PC-9 (cell line): ENCODE results near the gene GRHL1. TPM values are rescaled to one million over a fixed set of nuclear protein-coding genes. Genes with fewer than 3 reads are reported as not detected.
A peak's percentile ranks its signal among the peaks of the same experiment; 100 is the strongest.

Source experiments
- BruUV-seq: library from RNA; stranded (reverse); fragments of 400-500 nt; replicated peaks from 2 replicates; lab custom pipeline; 2021; lab: Mats Ljungman, UMichigan
- CTCF ChIA-PET: fragments of 300-600 bp; sonication (Branson Sonifier 250); formaldehyde crosslinking; loops from one replicate; lab custom pipeline; 2022; ENCODE audit warnings: antibody characterized with exemption; lab: Charles Lee
- POLR2A ChIA-PET: fragments of 300-600 bp; sonication (Branson Sonifier 250); formaldehyde crosslinking; loops from one replicate; lab custom pipeline; 2022; ENCODE audit warnings: antibody characterized with exemption; ENCODE audit not compliant: unreplicated experiment; lab: Charles Lee
- DNase-seq, 2 experiments: peaks; one replicate each; pipeline versions ENCODE4 v3.0.0 to v3.0.0-alpha.2; 2015 to 2022; ENCODE audit warnings: mixed read lengths in 1 of 2
- H2AFZ ChIP-seq: fragments of 200-600 bp; sonication (generic); 2 replicates; pipeline ENCODE4 v1.8.1; 2017; ENCODE audit warnings: antibody characterized with exemption
- H3F3A ChIP-seq: fragments of 200-600 bp; sonication (generic); 2 replicates; pipeline ENCODE4 v1.8.1; 2017; ENCODE audit warnings: antibody characterized with exemption, mild to moderate bottlenecking, low read depth; ENCODE audit not compliant: insufficient read depth
- H3K27ac ChIP-seq: fragments of 200-600 bp; sonication (generic); 2 replicates; pipeline ENCODE4 v1.6.1; 2016; ENCODE audit warnings: mixed run types
- H3K27me3 ChIP-seq: fragments of 200-600 bp; sonication (generic); 2 replicates; pipeline ENCODE4 v1.6.1; 2016; ENCODE audit warnings: low read depth, mixed run types; ENCODE audit not compliant: insufficient read depth
- H3K36me3 ChIP-seq: fragments of 200-600 bp; sonication (generic); 2 replicates; pipeline ENCODE4 v1.6.1; 2016; ENCODE audit warnings: low read depth, mixed run types
- H3K4me1 ChIP-seq: fragments of 200-600 bp; sonication (generic); replicated peaks from 2 replicates; pipeline ENCODE4 v1.6.1; 2016; ENCODE audit warnings: mixed run types; ENCODE audit not compliant: insufficient read depth
- H3K4me2 ChIP-seq: fragments of 200-600 bp; sonication (generic); 2 replicates; pipeline ENCODE4 v1.6.1; 2017; ENCODE audit warnings: mixed run types
- H3K4me3 ChIP-seq: fragments of 200-600 bp; sonication (generic); 2 replicates; pipeline ENCODE4 v1.6.1; 2016; ENCODE audit warnings: mixed run types
- H3K79me2 ChIP-seq: fragments of 200-600 bp; sonication (generic); 2 replicates; pipeline ENCODE4 v1.6.1; 2017; ENCODE audit warnings: low read depth, mixed run types
- H3K9me2 ChIP-seq: fragments of 200-600 bp; sonication (generic); 2 replicates; pipeline ENCODE4 v1.8.1; 2017; ENCODE audit warnings: mild to moderate bottlenecking; ENCODE audit not compliant: insufficient read depth
- H3K9me3 ChIP-seq: fragments of 200-600 bp; sonication (generic); 2 replicates; pipeline ENCODE4 v1.8.1; 2016; ENCODE audit warnings: low read depth; ENCODE audit not compliant: insufficient read depth
- H4K20me1 ChIP-seq: fragments of 200-600 bp; sonication (generic); 2 replicates; pipeline ENCODE4 v1.8.1; 2017; ENCODE audit not compliant: insufficient read depth
- EZH2 ChIP-seq: fragments of 200-600 bp; sonication (generic); IDR thresholded peaks from 2 replicates; pipeline ENCODE4 v1.8.0; 2017; ENCODE audit warnings: antibody characterized with exemption, low read depth
- intact Hi-C: fragments of 100-400 bp; cut with micrococcal nuclease; formaldehyde crosslinking; loops from one replicate; pipeline ENCODE4 v1.10.0; 2022; ENCODE audit not compliant: unreplicated experiment
- total RNA-seq: library from RNA; stranded (reverse); gene quantifications from 2 replicates; pipeline ENCODE4 v1.2.3, GENCODE V29; 2021
- TF ChIP-seq, protein P1 (sequence below): fragments of 200-600 bp; sonication (generic); conservative IDR thresholded peaks from 2 replicates; pipeline ENCODE4 v1.6.1; 2017; ENCODE audit warnings: mixed run types, antibody characterized with exemption, mild to moderate bottlenecking, moderate library complexity

The GRHL1 gene
- total RNA-seq, 1 experiment from 2014 or later: 10.6 TPM

DNA sequence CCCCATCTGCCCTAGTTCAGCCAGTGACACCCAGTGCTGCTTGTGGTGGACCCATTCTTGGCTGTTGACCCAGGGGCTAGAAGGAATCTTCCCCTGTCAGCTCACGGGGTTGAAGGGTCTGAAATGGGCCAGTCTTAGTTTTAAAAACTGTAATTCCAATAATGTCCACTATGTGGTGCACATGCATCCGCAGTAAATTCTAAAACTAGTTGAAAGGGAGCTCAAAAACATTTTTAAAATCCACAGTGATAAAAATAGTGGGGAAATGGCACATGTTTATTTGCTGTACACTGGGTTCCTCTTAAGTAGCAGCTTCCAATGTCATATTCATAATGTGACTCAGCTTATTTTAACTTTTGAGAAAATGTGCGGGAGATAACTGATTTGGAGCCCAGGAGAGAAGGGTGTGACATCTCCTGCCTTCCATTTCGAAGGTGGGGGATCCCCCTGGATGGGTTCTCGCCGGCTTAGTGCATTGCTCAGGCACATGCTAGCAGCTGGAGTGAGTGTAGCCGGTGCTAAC lies 32.8 kb downstream of the GRHL1 start:
- Histone ChIP-seq H3K27me3 (no peaks in the 10 kb centered on the region), H3K9me2 (no peaks in the 10 kb centered on the region), H3K79me2 (no peaks in the 10 kb centered on the region), H3K27ac (0 out of 2 replicates have a peak overlapping the region, but pooled peaks have one; percentile 47), H3K4me3 (no peak overlapping the region), H3K9me3 (no peaks in the 10 kb centered on the region), H3K36me3 (peaks cover 19% of the 10 kb centered on the region), H3F3A (peaks cover 25% of the 10 kb centered on the region), H3K4me1 (peaks cover 10% of the 10 kb centered on the region), H2AFZ (no peak overlapping the region), H3K4me2 (no peak overlapping the region), H4K20me1 (no peaks in the 10 kb centered on the region)
- no peak for DNase-seq
- intact Hi-C loops: no loop called here
- ChIA-PET POLR2A (interaction anchor here (0.5 to 0.6 kb wide), 2 partner anchors 12 to 1045 kb away, joined by 3 to 4 read pairs; no protein-coding TSS in a partner anchor), CTCF (interaction anchor here (0.7 to 1.2 kb wide), 4 partner anchors 73 to 185 kb away, joined by 3 to 4 read pairs (median 3); partner anchors contain the start of gene TAF1B)
- TF ChIP-seq EZH2: no peak
- TF ChIP-seq, protein P1, sequence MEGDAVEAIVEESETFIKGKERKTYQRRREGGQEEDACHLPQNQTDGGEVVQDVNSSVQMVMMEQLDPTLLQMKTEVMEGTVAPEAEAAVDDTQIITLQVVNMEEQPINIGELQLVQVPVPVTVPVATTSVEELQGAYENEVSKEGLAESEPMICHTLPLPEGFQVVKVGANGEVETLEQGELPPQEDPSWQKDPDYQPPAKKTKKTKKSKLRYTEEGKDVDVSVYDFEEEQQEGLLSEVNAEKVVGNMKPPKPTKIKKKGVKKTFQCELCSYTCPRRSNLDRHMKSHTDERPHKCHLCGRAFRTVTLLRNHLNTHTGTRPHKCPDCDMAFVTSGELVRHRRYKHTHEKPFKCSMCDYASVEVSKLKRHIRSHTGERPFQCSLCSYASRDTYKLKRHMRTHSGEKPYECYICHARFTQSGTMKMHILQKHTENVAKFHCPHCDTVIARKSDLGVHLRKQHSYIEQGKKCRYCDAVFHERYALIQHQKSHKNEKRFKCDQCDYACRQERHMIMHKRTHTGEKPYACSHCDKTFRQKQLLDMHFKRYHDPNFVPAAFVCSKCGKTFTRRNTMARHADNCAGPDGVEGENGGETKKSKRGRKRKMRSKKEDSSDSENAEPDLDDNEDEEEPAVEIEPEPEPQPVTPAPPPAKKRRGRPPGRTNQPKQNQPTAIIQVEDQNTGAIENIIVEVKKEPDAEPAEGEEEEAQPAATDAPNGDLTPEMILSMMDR: peak; percentile 93
- BruUV-seq: no TSS peak

GRCh38 chr2:9984871-9985480 lies 33.5 kb downstream of the GRHL1 start:
- intact Hi-C loops: no loop called here
- H3K4me3 ChIP-seq: no peak overlapping the region
- H2AFZ ChIP-seq: no peak overlapping the region
- ChIA-PET CTCF (interaction anchor here (0.6 to 1.2 kb wide), 5 partner anchors 11 to 185 kb away, joined by 3 to 4 read pairs (median 3); no protein-coding TSS in a partner anchor), POLR2A (interaction anchor here (0.5 to 0.6 kb wide), 2 partner anchors 12 to 1046 kb away, joined by 3 to 4 read pairs; no protein-coding TSS in a partner anchor)
- H3K27ac ChIP-seq: no peak overlapping the region
- H3K4me1 ChIP-seq: peaks cover 10% of the 10 kb centered on the region
- no peak overlapping the region for H3K4me2 ChIP-seq
- DNase-seq: no peak
- no TSS peak for BruUV-seq
- H3K36me3 ChIP-seq: peaks cover 15% of the 10 kb centered on the region; the same call in 1 of the 2 replicates
- H3K79me2 ChIP-seq: no peaks in the 10 kb centered on the region
- no peaks in the 10 kb centered on the region for H3K27me3 ChIP-seq
- TF ChIP-seq, protein P1: no peak
- TF ChIP-seq EZH2: no peak
- no peaks in the 10 kb centered on the region for H4K20me1 ChIP-seq
- no peaks in the 10 kb centered on the region for H3K9me3 ChIP-seq
- no peaks in the 10 kb centered on the region for H3K9me2 ChIP-seq
- H3F3A ChIP-seq: peaks cover 18% of the 10 kb centered on the region; the same call in 1 of the 2 replicates

- intact Hi-C loops: no loop called here
- H3K4me2 ChIP-seq: no peak overlapping the region
- no peak overlapping the region for H2AFZ ChIP-seq
- no peak overlapping the region for H3K27ac ChIP-seq
- no peaks in the 10 kb centered on the region for H3K27me3 ChIP-seq
- no peaks in the 10 kb centered on the region for H4K20me1 ChIP-seq
- ChIA-PET CTCF (interaction anchor here (0.6 kb wide), 1 partner anchor 42 kb away, joined by 4 read pairs; no protein-coding TSS in a partner anchor), POLR2A (no interaction called here)
- TF ChIP-seq, protein P1: no peak
- no peak for TF ChIP-seq EZH2
- H3K79me2 ChIP-seq: no peaks in the 10 kb centered on the region
- no peak overlapping the region for H3K4me3 ChIP-seq
- peaks cover 14% of the 10 kb centered on the region; the same call in 1 of the 2 replicates for H3F3A ChIP-seq
- DNase-seq: no peak
- no peaks in the 10 kb centered on the region for H3K9me2 ChIP-seq
- peaks cover 10% of the 10 kb centered on the region for H3K4me1 ChIP-seq
- H3K9me3 ChIP-seq: no peaks in the 10 kb centered on the region
- no TSS peak for BruUV-seq
- peaks cover 19% of the 10 kb centered on the region; the same call in 1 of the 2 replicates for H3K36me3 ChIP-seq
Measured at GRCh38 chr2:9985531-9986328, 34.2 kb downstream of the GRHL1 start.
